NCI-H1436 treated with DMSO at 0.1 percent for 48 hours (cell line): ENCODE results near the gene SPSB2.
"Not testable (repeated sequence)": the region's sequence is repeated elsewhere in the genome, so short reads cannot be mapped to it uniquely, and the experiment has no call there.

Experiments
- DNase-seq: peaks from one replicate; lab custom pipeline; 2025; lab: John Stamatoyannopoulos, UW

The SPSB2 gene

GRCh38 chr12:6902448-6902847 lies 29.3 kb upstream of the SPSB2 start:
- DNase-seq = no peak

GRCh38 chr12:6899837-6900519 lies 26.9 kb upstream of the SPSB2 start:
- DNase-seq = no peak

- DNase-seq = no peak
These were observed 26.3 kb upstream of the SPSB2 start for GRCh38 chr12:6899427-6899826.

- DNase-seq = no peak
These were observed 23.8 kb upstream of the SPSB2 start for GRCh38 chr12:6896846-6897435.

GRCh38 chr12:6894321-6894720 lies 21.2 kb upstream of the SPSB2 start:
- DNase-seq = no peak

- DNase-seq = not testable (repeated sequence)
These were observed 19.6 kb upstream of the SPSB2 start for GRCh38 chr12:6892683-6893082.

GRCh38 chr12:6891646-6892001 lies 18.5 kb upstream of the SPSB2 start:
- no peak for DNase-seq

GRCh38 chr12:6890789-6891645 lies 17.9 kb upstream of the SPSB2 start:
- DNase-seq = peak; percentile 82

GRCh38 chr12:6889775-6890573 lies 16.9 kb upstream of the SPSB2 start:
- DNase-seq = not testable (repeated sequence)

GRCh38 chr12:6888794-6889193 lies 15.7 kb upstream of the SPSB2 start:
- not testable (repeated sequence) for DNase-seq

- DNase-seq = no peak
These were observed 15.3 kb upstream of the SPSB2 start for GRCh38 chr12:6888360-6888759.

- DNase-seq = no peak
These were observed 14.4 kb upstream of the SPSB2 start for GRCh38 chr12:6887460-6887859.

- not testable (repeated sequence) for DNase-seq
These were observed 13.3 kb upstream of the SPSB2 start for GRCh38 chr12:6886206-6886999.

- no peak for DNase-seq
These were observed 11.4 kb upstream of the SPSB2 start for GRCh38 chr12:6884539-6884938.

GRCh38 chr12:6883683-6884082 lies 10.6 kb upstream of the SPSB2 start:
- DNase-seq = no peak

GRCh38 chr12:6883252-6883651 lies 10.1 kb upstream of the SPSB2 start:
- no peak for DNase-seq

- not testable (repeated sequence) for DNase-seq
These were observed 6.7 kb upstream of the SPSB2 start for GRCh38 chr12:6879824-6880223.

GRCh38 chr12:6874015-6874368 lies 889 bp upstream of the SPSB2 start:
- DNase-seq = not testable (repeated sequence)

GRCh38 chr12:6872073-6873048 lies 742 bp downstream of the SPSB2 start:
- no peak for DNase-seq
